Esophagus muscularis mucosa (tissue), 4 donors: Measurements from ENCODE around the gene NCF4. TPM values are rescaled to one million over a fixed set of nuclear protein-coding genes. Genes with fewer than 3 reads are reported as not detected.

Experiments used
- DNase-seq: peaks from one replicate; pipeline ENCODE4 v3.0.0-alpha.2; 2017; ENCODE audit errors: extremely low spot score
- H3K27ac ChIP-seq, 4 donors: fragments of 200-600 bp; sonication (generic); replicated peaks in 1 of 4; 1 replicate in 3 of 4; 2 replicates in 1 of 4; pipeline ENCODE4 v1.5.1; 2016 to 2019; ENCODE audit warnings: mild to moderate bottlenecking in 1 of 4
- H3K27me3 ChIP-seq, 4 donors: fragments of 200-600 bp; sonication (generic); one replicate each; pipeline versions ENCODE4 v1.5.1 to v1.6.0; 2016 to 2019
- H3K36me3 ChIP-seq, 4 donors: fragments of 200-600 bp; sonication (generic); one replicate each; pipeline ENCODE4 v1.5.1; 2016 to 2019
- H3K4me1 ChIP-seq, 4 donors: fragments of 200-600 bp; sonication (generic); one replicate each; pipeline ENCODE4 v1.5.1; 2016 to 2019
- H3K4me3 ChIP-seq, 4 donors: fragments of 200-600 bp; sonication (generic); 1 replicate in 2 of 4; 2 replicates in 2 of 4; pipeline ENCODE4 v1.5.1; 2016 to 2019; ENCODE audit warnings: mild to moderate bottlenecking in 4 of 4, moderate library complexity in 1 of 4
- H3K9me3 ChIP-seq, 4 donors: fragments of 200-600 bp; sonication (generic); 1 replicate in 3 of 4; 2 replicates in 1 of 4; pipeline ENCODE4 v1.5.1; 2016 to 2019
- EP300 ChIP-seq: sonication (generic); formaldehyde crosslinking; IDR thresholded peaks from one replicate; pipeline ENCODE4 v1.6.1; 2017; ENCODE audit warnings: antibody characterized with exemption
- POLR2A ChIP-seq: fragments of 450-650 bp; IDR thresholded peaks from one replicate; pipeline ENCODE4 v1.6.1; 2017; ENCODE audit warnings: antibody characterized with exemption, moderate library complexity, mild to moderate bottlenecking, low read depth
- POLR2AphosphoS5 ChIP-seq, 2 donors: sonication (generic); formaldehyde crosslinking; IDR thresholded peaks; one replicate each; pipeline ENCODE4 v1.6.1; 2017; ENCODE audit warnings: antibody characterized with exemption in 2 of 2
- WGBS: methylation state at CpG from one replicate; pipeline ENCODE4 v1.1.5; 2018; 5-methylcytosine and 5-hydroxymethylcytosine counted together
- intact Hi-C: fragments of 100-400 bp; cut with DNase I; formaldehyde crosslinking; loops from one replicate; pipeline ENCODE4 v1.15.1; 2023
- total RNA-seq, 4 donors: library from RNA; depleted of rRNA; stranded (reverse); fragments of >200 nt; gene quantifications; one replicate each; pipeline versions ENCODE4 v1.1.0 to v1.2.1, GENCODE V29; 2016
- TF ChIP-seq, protein P1 (sequence below), 3 experiments: fragments of 200-600 bp in 2 of 3; fragments of 450-650 bp in 1 of 3; sonication (generic) in 2 of 3; IDR thresholded peaks; one replicate each; pipeline ENCODE4 v1.5.1; 2017 to 2019; ENCODE audit warnings: antibody characterized with exemption in 3 of 3, mild to moderate bottlenecking in 2 of 3, moderate library complexity in 1 of 3

The NCF4 gene
- total RNA-seq, 4 donors from 2014 or later: 8.4 to 26.0 (median 14.2) TPM

DNA sequence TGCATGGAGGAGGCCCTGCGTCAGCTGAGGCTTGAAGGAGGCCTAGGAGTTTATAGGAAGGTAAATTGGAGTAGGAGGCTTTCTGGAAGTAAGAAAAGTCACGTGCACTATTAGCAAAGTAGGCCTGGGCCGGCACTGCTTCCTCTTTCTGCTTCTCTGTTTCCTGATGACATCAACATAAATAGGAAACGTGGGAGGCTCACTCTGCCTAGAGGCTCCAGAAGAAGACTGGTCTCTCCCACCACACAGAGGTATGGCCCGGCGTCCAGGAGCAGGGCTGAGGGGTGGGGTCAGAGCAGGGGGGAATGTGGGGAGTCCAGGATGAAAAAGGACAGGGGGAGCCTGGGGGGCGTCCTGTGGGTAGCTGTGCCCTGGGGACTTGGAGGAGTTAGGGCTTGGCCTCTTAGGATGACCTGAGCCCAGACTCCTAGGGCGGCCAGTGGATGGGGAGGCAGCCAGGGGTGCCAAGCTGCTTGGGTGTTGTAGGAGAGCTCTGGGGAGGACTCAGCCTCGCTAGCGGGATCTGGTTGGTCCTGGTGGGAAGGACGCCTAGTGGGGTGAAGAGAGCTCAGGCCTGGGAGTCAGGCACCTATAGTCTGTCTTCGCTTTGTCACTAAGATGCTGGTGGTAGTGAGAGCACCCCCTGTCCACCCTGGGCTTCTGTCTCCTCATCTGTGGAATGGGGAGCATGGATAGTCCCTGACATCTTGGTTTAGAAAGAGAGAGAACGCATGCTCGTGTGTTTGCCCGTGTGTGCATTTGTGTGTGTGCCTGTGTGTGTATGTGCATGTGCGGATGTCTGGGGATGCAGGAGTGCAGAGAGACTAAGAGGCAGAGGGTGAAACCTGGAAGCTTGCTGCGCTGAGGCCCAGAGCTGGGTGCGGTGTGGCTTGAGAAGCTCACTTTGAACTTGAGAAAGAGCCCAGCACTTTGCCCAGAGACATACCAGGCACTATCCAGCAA lies 52.9 kb downstream of the NCF4 start, which contains the start of gene CSF2RB:
Gene CSF2RB, plus strand, starts transcription at position 202 of the 963 bp plus-strand sequence. CDS start 8,580 bp downstream, outside the sequence.
- DNase-seq: no peak
- Histone ChIP-seq H3K4me3 (peak within 1 kb of the TSS; percentile 29 to 51 (median 34)), H3K36me3 (no peaks in the 10 kb centered on the region), H3K4me1 (peaks cover 0 to 14% (median 4%) of the 10 kb centered on the region in 4 donors), H3K27me3 (peaks cover 0 to 9% (median 0%) of the 10 kb centered on the region in 4 donors), H3K27ac (peak within 1 kb of the TSS; percentile 21 to 65 (median 56)), H3K9me3 (peaks cover 0 to 4% (median 2%) of the 10 kb centered on the region in 4 donors)
- intact Hi-C loops: no loop called here
- WGBS: 70% methylated on average over 17 of the region's 18 CpGs
- TF ChIP-seq, protein P1, sequence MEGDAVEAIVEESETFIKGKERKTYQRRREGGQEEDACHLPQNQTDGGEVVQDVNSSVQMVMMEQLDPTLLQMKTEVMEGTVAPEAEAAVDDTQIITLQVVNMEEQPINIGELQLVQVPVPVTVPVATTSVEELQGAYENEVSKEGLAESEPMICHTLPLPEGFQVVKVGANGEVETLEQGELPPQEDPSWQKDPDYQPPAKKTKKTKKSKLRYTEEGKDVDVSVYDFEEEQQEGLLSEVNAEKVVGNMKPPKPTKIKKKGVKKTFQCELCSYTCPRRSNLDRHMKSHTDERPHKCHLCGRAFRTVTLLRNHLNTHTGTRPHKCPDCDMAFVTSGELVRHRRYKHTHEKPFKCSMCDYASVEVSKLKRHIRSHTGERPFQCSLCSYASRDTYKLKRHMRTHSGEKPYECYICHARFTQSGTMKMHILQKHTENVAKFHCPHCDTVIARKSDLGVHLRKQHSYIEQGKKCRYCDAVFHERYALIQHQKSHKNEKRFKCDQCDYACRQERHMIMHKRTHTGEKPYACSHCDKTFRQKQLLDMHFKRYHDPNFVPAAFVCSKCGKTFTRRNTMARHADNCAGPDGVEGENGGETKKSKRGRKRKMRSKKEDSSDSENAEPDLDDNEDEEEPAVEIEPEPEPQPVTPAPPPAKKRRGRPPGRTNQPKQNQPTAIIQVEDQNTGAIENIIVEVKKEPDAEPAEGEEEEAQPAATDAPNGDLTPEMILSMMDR (IDR thresholded peaks at IDR 0.05): no peak
- TF ChIP-seq POLR2A (no peak), POLR2AphosphoS5 (IDR thresholded peaks at IDR 0.05) (no peak), EP300 (no peak)

- 93% methylated on average over 1 of the region's 1 CpG for WGBS
- no peak for DNase-seq
These were observed 53.6 kb downstream of the NCF4 start for GRCh38 chr22:36914390-36914752.

DNA sequence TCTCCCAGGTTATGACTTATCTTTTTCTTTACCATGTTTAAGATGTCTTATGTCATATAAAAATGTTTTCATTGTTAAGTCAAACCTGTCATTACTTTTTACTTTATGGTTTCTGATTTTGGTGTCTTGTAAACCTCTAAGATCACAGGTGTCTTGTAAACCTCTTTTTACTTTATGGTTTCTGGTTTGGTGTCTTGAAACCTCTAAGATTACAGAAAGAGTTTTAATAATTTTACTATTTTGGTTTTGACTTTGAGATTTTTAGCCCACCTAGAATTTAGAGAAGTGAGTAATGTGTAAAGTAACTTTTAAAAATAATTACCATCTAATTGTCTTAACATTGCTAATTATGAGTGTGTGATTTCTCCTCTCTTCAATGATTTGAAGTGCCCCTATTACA lies 55.2 kb downstream of the NCF4 start:
- TF ChIP-seq POLR2A: no peak
- TF ChIP-seq EP300: no peak
- TF ChIP-seq, protein P1 (IDR thresholded peaks at IDR 0.05): no peak
- no peak for TF ChIP-seq POLR2AphosphoS5 (IDR thresholded peaks at IDR 0.05)
- intact Hi-C loops: no loop called here

More at GRCh38 chr22:36914390-36914752, 53.6 kb downstream of the NCF4 start:
- peak overlapping the region in 1 of 4 donors; percentile 65 for H3K27ac ChIP-seq
- peak overlapping the region; percentile 29 to 51 (median 34) for H3K4me3 ChIP-seq
- intact Hi-C loops: no loop called here
- H3K4me1 ChIP-seq: peaks cover 0 to 14% (median 4%) of the 10 kb centered on the region in 4 donors
- no peaks in the 10 kb centered on the region for H3K36me3 ChIP-seq
- H3K9me3 ChIP-seq: peaks cover 0 to 9% (median 5%) of the 10 kb centered on the region in 4 donors
- TF ChIP-seq, protein P1 (IDR thresholded peaks at IDR 0.05): no peak
- no peak for TF ChIP-seq EP300
- no peak for TF ChIP-seq POLR2AphosphoS5 (IDR thresholded peaks at IDR 0.05)
- no peak for TF ChIP-seq POLR2A
- H3K27me3 ChIP-seq: peaks cover 0 to 11% (median 0%) of the 10 kb centered on the region in 4 donors

GRCh38 chr22:36918586-36919284 lies 57.9 kb downstream of the NCF4 start:
- Histone ChIP-seq H3K4me3 (no peak overlapping the region), H3K27me3 (peaks cover 0 to 29% (median 0%) of the 10 kb centered on the region in 4 donors), H3K9me3 (peaks cover 0 to 9% (median 5%) of the 10 kb centered on the region in 4 donors), H3K27ac (no peak overlapping the region), H3K36me3 (peaks cover 0 to 5% (median 0%) of the 10 kb centered on the region in 4 donors), H3K4me1 (peaks cover 0 to 12% (median 7%) of the 10 kb centered on the region in 4 donors)
- 76% methylated on average over 3 of the region's 3 CpGs for WGBS
- intact Hi-C loops: no loop called here
- no peak for DNase-seq
- TF ChIP-seq EP300 (no peak), POLR2A (no peak), POLR2AphosphoS5 (IDR thresholded peaks at IDR 0.05) (no peak)
- TF ChIP-seq, protein P1 (IDR thresholded peaks at IDR 0.05): no peak

More for the DNA sequence above, 55.2 kb downstream of the NCF4 start:
- H3K9me3 ChIP-seq: peaks cover 0 to 9% (median 5%) of the 10 kb centered on the region in 4 donors
- H3K27me3 ChIP-seq: peaks cover 0 to 11% (median 0%) of the 10 kb centered on the region in 4 donors
- peaks cover 0 to 14% (median 4%) of the 10 kb centered on the region in 4 donors for H3K4me1 ChIP-seq
- H3K36me3 ChIP-seq: no peaks in the 10 kb centered on the region
- H3K4me3 ChIP-seq: no peak overlapping the region
- H3K27ac ChIP-seq: no peak overlapping the region
- no peak for DNase-seq
